ENCODE results near the gene ITK. TPM values are rescaled to one million over a fixed set of nuclear protein-coding genes. Genes with fewer than 3 reads are reported as not detected.
A peak's percentile ranks its signal among the peaks of the same experiment; 100 is the strongest.

ITK gene
- total RNA-seq, 1 donor = not detected

DNA sequence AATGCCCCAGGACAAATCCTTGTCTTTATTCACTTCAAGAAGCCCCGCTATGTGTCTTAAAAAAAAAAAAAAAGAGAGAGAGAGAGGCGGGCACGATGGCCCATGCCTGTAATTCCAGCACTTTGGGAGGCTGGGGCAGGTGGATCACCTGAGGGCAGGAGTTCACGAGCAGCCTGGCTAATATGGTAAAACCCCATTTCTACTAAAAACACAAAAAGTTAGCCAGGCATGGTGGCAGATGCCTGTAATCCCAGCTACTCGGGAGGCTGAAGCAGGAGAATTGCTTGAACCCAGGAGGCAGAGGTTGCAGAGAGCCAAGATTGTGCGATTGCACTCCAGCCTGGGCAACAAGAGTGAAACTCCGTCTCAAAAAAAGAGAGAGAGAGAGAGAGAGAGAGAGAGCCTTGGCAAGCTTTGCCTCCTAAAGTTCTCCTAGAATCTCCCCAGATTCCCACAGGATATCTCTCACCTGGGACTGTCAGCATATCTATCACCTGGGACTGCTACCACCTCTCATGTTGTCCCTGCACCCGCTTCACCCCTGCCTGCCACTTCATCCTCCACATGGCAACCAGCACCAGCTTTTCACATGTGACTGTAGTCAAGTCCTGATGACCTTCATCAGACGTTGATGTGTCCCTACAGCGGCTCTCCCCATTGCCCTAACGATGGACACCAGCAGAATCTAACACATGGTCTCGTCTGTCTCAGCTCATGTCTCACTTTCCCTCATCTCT is 5.8 kb downstream of the ITK start:
- no peak overlapping the region for H3K4me2 ChIP-seq (ENCODE audit: insufficient read depth, low read length)
- no peaks in the 10 kb centered on the region for H3K27me3 ChIP-seq (ENCODE audit: insufficient read depth, low read length)
- no peak overlapping the region for H2AFZ ChIP-seq (ENCODE audit: low read length)
- H3K79me2 ChIP-seq (ENCODE audit: insufficient read depth, low read length) = no peaks in the 10 kb centered on the region
- no peaks in the 10 kb centered on the region for H4K20me1 ChIP-seq (ENCODE audit: insufficient read depth, low read length)
- no peaks in the 10 kb centered on the region for H3K36me3 ChIP-seq (ENCODE audit: insufficient read depth, low read length)
- TF ChIP-seq, protein P1, sequence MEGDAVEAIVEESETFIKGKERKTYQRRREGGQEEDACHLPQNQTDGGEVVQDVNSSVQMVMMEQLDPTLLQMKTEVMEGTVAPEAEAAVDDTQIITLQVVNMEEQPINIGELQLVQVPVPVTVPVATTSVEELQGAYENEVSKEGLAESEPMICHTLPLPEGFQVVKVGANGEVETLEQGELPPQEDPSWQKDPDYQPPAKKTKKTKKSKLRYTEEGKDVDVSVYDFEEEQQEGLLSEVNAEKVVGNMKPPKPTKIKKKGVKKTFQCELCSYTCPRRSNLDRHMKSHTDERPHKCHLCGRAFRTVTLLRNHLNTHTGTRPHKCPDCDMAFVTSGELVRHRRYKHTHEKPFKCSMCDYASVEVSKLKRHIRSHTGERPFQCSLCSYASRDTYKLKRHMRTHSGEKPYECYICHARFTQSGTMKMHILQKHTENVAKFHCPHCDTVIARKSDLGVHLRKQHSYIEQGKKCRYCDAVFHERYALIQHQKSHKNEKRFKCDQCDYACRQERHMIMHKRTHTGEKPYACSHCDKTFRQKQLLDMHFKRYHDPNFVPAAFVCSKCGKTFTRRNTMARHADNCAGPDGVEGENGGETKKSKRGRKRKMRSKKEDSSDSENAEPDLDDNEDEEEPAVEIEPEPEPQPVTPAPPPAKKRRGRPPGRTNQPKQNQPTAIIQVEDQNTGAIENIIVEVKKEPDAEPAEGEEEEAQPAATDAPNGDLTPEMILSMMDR (IDR thresholded peaks at IDR 0.05; ENCODE audit: extremely low read depth, low read depth, low read length) = no peak
- no peak overlapping the region for H3K4me3 ChIP-seq (ENCODE audit: insufficient read depth, low read length)
- DNase-seq (ENCODE audit: insufficient read length, low spot score, missing footprints) = peak; percentile 10
- no peak overlapping the region for H3K27ac ChIP-seq (ENCODE audit: low read depth, low read length)
- H3K9me3 ChIP-seq (ENCODE audit: low read depth, low read length) = no peaks in the 10 kb centered on the region
- H3K4me1 ChIP-seq (ENCODE audit: insufficient read depth, low read length) = no peaks in the 10 kb centered on the region

DNA sequence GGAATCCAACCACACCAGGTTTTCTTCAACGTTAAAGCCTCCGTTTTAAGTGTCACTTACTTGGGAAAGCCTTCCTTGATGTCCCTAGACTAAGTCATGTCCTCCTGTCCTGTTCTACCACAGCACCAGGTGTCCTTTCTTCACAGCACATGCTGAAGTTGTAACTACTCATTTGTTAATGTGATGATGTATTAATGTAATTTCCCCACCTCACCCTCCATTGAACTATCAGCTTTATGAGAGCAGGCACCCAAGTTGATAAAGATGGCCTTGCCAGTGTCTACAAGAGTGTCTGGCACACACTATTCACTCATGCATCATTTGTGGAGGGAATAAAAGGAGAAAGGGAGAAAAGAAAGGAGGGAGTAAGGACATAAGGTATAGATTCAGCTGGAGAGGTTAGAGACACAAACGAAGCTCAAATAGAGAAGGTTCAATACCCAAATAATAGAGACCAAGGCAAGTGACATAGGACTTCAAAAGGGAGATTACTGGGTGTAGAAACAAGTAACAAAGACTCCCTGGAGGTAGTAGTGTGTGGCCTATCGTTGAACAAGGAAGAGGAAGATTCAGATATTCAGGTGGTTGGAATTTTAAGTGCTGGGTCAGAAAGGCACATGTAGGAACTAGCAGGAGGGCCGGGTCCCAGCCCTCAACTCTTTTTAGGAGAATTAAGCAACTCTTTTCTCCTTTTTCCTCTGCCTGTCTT is 6.6 kb downstream of the ITK start:
- Histone ChIP-seq H3K9me3 (ENCODE audit: low read depth, low read length) (no peaks in the 10 kb centered on the region), H4K20me1 (ENCODE audit: insufficient read depth, low read length) (no peaks in the 10 kb centered on the region), H2AFZ (ENCODE audit: low read length) (no peak overlapping the region), H3K27me3 (ENCODE audit: insufficient read depth, low read length) (no peaks in the 10 kb centered on the region), H3K4me2 (ENCODE audit: insufficient read depth, low read length) (no peak overlapping the region), H3K4me1 (ENCODE audit: insufficient read depth, low read length) (no peaks in the 10 kb centered on the region), H3K4me3 (ENCODE audit: insufficient read depth, low read length) (no peak overlapping the region), H3K79me2 (ENCODE audit: insufficient read depth, low read length) (no peaks in the 10 kb centered on the region), H3K27ac (ENCODE audit: low read depth, low read length) (no peak overlapping the region), H3K36me3 (ENCODE audit: insufficient read depth, low read length) (no peaks in the 10 kb centered on the region)
- no peak for DNase-seq (ENCODE audit: insufficient read length, low spot score, missing footprints)
- TF ChIP-seq, protein P1 (IDR thresholded peaks at IDR 0.05; ENCODE audit: extremely low read depth, low read depth, low read length) = no peak

DNA sequence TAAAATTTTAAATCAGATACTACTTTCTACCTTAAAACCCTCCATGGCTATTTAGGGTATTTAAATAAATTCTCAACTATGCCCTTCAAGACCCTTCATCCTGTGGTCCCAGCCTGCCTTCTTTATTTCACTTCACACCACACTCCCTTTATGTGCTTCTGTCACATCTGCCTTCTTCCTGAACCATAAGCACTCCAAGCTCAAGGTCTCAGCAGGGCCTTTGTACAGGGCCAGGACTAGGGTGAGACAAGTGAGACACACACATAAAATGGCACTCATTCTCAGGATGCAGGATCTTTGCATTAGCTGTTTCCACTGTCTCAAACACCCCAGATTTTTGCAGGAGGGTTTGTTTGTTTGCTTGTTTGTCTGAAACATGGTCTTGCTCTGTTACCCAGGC is 7.6 kb downstream of the ITK start:
- Histone ChIP-seq H4K20me1 (ENCODE audit: insufficient read depth, low read length) (no peaks in the 10 kb centered on the region), H3K79me2 (ENCODE audit: insufficient read depth, low read length) (no peaks in the 10 kb centered on the region), H3K4me2 (ENCODE audit: insufficient read depth, low read length) (no peak overlapping the region), H3K9me3 (ENCODE audit: low read depth, low read length) (no peaks in the 10 kb centered on the region), H3K4me3 (ENCODE audit: insufficient read depth, low read length) (no peak overlapping the region), H3K4me1 (ENCODE audit: insufficient read depth, low read length) (no peaks in the 10 kb centered on the region), H3K27me3 (ENCODE audit: insufficient read depth, low read length) (no peaks in the 10 kb centered on the region), H2AFZ (ENCODE audit: low read length) (no peak overlapping the region), H3K36me3 (ENCODE audit: insufficient read depth, low read length) (no peaks in the 10 kb centered on the region), H3K27ac (ENCODE audit: low read depth, low read length) (no peak overlapping the region)
- TF ChIP-seq, protein P1 (IDR thresholded peaks at IDR 0.05; ENCODE audit: extremely low read depth, low read depth, low read length) = no peak
- DNase-seq (ENCODE audit: insufficient read length, low spot score, missing footprints) = no peak

DNA sequence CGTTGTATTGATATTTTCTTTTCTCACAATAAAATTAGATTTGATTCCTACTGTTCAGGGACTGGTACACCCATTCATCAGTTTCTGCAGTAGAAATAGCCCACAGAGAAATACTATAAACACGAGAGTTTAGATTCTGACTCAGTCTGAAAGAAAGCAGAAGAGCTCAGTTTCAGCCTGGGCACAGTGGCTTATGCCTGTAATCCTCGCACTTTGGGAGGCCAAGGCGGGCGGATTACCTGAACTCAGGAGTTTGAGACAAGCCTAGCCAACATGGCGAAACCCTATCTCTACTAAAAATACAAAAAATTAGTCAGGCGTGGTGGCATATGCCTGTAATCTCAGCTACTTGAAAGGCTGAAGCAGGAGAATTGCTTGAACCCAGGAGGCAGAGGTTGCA is 8.6 kb downstream of the ITK start:
- Histone ChIP-seq H2AFZ (ENCODE audit: low read length) (no peak overlapping the region), H3K4me2 (ENCODE audit: insufficient read depth, low read length) (no peak overlapping the region), H3K27me3 (ENCODE audit: insufficient read depth, low read length) (peaks cover 1% of the 10 kb centered on the region), H3K36me3 (ENCODE audit: insufficient read depth, low read length) (no peaks in the 10 kb centered on the region), H3K4me3 (ENCODE audit: insufficient read depth, low read length) (no peak overlapping the region), H4K20me1 (ENCODE audit: insufficient read depth, low read length) (no peaks in the 10 kb centered on the region), H3K27ac (ENCODE audit: low read depth, low read length) (no peak overlapping the region), H3K4me1 (ENCODE audit: insufficient read depth, low read length) (no peaks in the 10 kb centered on the region), H3K79me2 (ENCODE audit: insufficient read depth, low read length) (no peaks in the 10 kb centered on the region), H3K9me3 (ENCODE audit: low read depth, low read length) (no peaks in the 10 kb centered on the region)
- no peak for DNase-seq (ENCODE audit: insufficient read length, low spot score, missing footprints)
- TF ChIP-seq, protein P1 (IDR thresholded peaks at IDR 0.05; ENCODE audit: extremely low read depth, low read depth, low read length) = no peak

Measured in osteoblast (primary cell).